ENCODE measurements around the gene PDE8B.

PDE8B gene

GRCh38 chr5:77409870-77410621 lies 199.6 kb downstream of the PDE8B start:
- in situ Hi-C loops (cut with HindIII; ENCODE audit: low pct_ligation_motif_present, low pct_unique_long_range_greater_than_20kb, low sequenced_read_pairs): no loop called here
- DNase-seq: no peak

- in situ Hi-C loops (cut with HindIII; ENCODE audit: low pct_ligation_motif_present, low pct_unique_long_range_greater_than_20kb, low sequenced_read_pairs): no loop called here
- no peak for DNase-seq
Observed at GRCh38 chr5:77413049-77413448, 202.6 kb downstream of the PDE8B start.

DNA sequence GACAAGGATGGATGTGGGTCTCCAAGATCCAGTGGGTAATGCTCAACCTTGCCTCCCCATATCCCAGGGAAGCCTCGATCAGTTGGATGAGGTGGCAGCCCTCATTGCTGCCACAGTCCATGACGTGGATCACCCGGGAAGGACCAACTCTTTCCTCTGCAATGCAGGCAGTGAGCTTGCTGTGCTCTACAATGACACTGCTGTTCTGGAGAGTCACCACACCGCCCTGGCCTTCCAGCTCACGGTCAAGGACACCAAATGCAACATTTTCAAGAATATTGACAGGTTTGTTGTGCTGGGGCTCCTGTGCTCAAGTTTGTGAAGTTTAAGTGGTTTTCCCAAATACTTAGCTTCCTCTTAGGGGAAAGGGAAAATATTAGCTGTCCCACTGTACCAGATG lies 207.7 kb downstream of the PDE8B start:
- in situ Hi-C loops (cut with HindIII; ENCODE audit: low pct_ligation_motif_present, low pct_unique_long_range_greater_than_20kb, low sequenced_read_pairs): no loop called here
- DNase-seq: no peak

GRCh38 chr5:77418601-77419581 lies 208.4 kb downstream of the PDE8B start:
- DNase-seq: no peak
- in situ Hi-C loops (cut with HindIII; ENCODE audit: low pct_ligation_motif_present, low pct_unique_long_range_greater_than_20kb, low sequenced_read_pairs): no loop called here

GRCh38 chr5:77419644-77420582 lies 209.4 kb downstream of the PDE8B start:
- in situ Hi-C loops (cut with HindIII; ENCODE audit: low pct_ligation_motif_present, low pct_unique_long_range_greater_than_20kb, low sequenced_read_pairs): no loop called here
- DNase-seq: no peak

- in situ Hi-C loops (cut with HindIII; ENCODE audit: low pct_ligation_motif_present, low pct_unique_long_range_greater_than_20kb, low sequenced_read_pairs): no loop called here
- no peak for DNase-seq
Observed at GRCh38 chr5:77420940-77421339, 210.5 kb downstream of the PDE8B start.

DNA sequence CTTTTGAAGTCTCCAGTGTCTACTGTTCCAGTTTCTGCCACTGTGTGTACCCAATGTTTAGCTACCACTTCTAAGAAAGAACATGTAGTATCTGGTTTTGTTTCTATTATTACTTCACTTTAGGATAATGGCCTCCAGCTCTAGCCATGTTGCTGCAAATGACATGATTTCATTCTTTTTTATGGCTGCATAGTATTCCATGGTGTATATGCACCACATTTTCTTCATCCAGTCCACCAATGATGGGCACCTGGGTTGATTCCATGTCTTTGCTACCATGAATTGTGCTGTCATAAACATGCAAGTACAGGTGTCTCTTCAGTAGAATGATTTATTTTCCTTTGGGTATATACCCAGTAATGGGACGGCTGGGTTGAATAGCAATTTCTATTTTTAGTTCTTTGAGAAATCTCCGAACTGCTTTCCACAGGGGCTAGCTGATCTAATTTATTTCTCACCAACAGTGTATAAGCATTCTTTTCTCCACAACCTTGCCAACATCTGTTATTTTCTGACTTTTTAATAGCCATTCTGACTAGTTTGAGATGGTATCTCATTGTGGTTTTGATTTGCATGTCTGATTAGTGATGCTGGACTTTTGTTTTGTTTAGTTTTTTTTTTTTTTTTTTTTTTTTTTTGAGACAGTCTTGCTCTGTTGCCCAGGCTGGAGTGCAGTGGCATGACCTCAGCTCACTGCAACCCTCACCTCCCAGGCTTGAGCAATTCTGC lies 212.7 kb downstream of the PDE8B start:
- DNase-seq: no peak
- in situ Hi-C loops (cut with HindIII; ENCODE audit: low pct_ligation_motif_present, low pct_unique_long_range_greater_than_20kb, low sequenced_read_pairs): no loop called here

DNA sequence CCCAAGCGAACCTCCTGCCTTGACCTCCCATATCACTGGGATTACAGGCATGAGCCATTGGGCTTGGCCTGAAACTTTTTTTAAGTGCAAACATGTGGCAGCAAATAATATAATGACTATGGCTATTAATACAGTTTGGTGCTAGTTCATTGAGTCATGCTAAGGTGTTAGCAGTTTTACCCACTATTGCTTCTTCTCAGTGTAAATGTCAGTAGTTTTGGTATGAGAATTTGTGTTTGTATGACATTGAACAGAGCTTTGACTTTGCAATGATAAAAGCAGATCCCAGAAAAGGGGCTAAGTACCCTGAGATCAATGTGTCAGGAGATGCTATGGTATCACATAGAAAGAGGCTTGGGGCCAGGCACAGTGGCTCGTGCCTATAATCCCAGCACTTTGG lies 214.4 kb downstream of the PDE8B start:
- DNase-seq: no peak
- in situ Hi-C loops (cut with HindIII; ENCODE audit: low pct_ligation_motif_present, low pct_unique_long_range_greater_than_20kb, low sequenced_read_pairs): no loop called here

DNA sequence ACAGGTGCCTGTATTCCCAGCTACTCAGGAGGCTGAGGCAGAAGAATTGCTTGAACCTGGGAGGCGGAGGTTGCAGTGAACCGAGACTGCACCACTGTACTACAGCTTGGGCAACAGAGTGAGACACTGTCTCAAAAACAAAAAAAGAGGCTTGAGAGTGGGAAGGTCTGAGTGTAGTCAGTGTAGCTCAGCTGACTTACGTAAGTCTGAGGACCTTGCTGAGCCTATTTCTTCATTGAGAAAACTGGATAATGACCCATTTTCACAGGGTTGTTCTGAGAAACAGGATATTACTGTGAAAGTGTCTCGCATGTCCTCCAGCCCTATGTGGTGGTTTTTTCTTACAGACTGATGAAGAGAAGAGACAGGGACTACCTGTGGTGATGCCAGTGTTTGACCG lies 214.9 kb downstream of the PDE8B start:
- DNase-seq: no peak
- in situ Hi-C loops (cut with HindIII; ENCODE audit: low pct_ligation_motif_present, low pct_unique_long_range_greater_than_20kb, low sequenced_read_pairs): no loop called here

DNA sequence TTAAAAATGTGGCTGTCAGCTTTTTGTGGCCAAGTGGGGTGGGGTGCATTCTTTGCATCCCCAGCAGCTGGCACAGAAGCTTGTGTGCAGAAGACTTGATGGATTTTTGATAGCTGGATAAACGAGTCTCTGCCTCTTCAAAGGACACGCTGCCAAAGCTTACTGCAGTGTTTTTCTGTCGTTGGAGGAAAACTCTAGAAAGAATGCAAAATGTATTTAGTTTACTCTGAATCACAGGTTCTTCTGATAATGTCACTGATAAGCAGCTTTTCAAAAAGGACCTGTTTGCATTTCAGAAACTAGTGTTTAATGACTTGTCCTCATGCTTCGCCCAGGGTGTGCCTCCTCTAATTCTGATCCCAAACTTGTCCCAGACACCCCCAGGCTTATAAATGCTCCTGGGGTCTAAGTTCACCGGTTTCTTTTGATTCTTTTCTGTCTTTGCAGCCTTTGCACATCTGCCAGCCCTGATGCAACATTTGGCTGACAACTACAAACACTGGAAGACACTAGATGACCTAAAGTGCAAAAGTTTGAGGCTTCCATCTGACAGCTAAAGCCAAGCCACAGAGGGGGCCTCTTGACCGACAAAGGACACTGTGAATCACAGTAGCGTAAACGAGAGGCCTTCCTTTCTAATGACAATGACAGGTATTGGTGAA lies 215.6 kb downstream of the PDE8B start:
- no peak for DNase-seq
- in situ Hi-C loops (cut with HindIII; ENCODE audit: low pct_ligation_motif_present, low pct_unique_long_range_greater_than_20kb, low sequenced_read_pairs): no loop called here

DNA sequence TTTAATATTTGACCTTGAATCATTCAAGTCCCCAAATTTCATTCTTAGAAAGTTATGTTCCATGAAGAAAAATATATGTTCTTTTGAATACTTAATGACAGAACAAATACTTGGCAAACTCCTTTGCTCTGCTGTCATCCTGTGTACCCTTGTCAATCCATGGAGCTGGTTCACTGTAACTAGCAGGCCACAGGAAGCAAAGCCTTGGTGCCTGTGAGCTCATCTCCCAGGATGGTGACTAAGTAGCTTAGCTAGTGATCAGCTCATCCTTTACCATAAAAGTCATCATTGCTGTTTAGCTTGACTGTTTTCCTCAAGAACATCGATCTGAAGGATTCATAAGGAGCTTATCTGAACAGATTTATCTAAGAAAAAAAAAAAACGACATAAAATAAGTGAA lies 216.2 kb downstream of the PDE8B start:
- in situ Hi-C loops (cut with HindIII; ENCODE audit: low pct_ligation_motif_present, low pct_unique_long_range_greater_than_20kb, low sequenced_read_pairs): no loop called here
- DNase-seq: no peak

GRCh38 chr5:77427998-77428397 lies 217.5 kb downstream of the PDE8B start:
- no peak for DNase-seq
- in situ Hi-C loops (cut with HindIII; ENCODE audit: low pct_ligation_motif_present, low pct_unique_long_range_greater_than_20kb, low sequenced_read_pairs): no loop called here

DNA sequence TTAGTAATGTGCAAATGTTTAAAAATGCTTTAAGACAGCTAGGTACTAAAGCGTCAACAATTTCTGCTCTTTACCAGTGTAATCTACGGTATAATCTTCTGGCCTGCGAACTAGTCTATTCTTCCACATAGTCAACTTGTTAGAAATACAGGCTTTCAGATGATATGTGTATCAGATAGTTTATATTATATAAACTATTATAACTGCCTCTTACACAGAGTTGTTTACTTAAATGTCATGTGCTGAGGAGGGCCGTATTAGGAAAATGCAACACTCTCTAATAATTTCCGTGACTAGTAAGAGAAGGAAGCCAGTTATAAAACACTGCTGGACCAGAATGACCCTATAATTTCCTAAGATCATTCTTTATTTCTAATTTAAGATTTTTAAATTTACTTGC lies 218.0 kb downstream of the PDE8B start:
- in situ Hi-C loops (cut with HindIII; ENCODE audit: low pct_ligation_motif_present, low pct_unique_long_range_greater_than_20kb, low sequenced_read_pairs): no loop called here
- no peak for DNase-seq

DNA sequence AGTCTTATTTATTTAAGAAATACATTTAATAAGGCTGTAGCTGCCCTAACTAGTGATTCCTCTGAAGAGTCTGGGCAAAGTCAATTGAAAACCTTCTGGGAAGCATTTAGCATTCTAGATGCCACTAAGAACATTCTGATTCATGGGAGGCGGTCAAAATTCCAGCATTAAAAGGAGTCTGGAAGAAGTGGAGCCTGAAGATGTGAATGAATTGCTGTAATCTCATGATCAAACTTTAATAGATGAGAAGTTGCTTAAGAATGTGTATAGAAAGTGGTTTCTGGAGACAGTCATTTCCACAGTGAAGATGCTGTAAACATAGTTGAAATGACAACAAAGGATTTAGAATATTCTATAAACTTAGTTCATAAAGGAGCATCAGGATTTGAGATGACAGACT lies 220.2 kb downstream of the PDE8B start:
- no peak for DNase-seq

DNA sequence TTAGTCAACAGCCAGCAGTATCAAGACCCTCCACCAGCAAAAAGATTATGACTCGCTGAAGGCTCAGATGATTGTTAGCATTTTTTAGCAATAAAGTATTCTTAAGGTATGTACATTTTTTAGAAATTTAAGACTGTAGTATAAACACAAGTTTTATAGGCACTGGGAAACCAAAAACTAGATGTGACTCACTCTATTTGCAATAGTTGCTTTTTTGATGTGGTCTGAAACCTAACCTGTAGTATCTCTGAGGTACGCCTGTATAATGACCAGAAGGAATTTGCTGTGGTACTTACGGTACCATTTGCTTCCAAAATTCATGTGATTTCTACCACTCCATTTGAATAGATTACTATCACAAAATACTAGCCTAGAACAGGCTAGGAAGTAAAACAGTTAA lies 220.8 kb downstream of the PDE8B start:
- no peak for DNase-seq
- in situ Hi-C loops (cut with HindIII; ENCODE audit: low pct_ligation_motif_present, low pct_unique_long_range_greater_than_20kb, low sequenced_read_pairs): no loop called here

More for the DNA sequence above, 220.2 kb downstream of the PDE8B start:
- in situ Hi-C loops (cut with HindIII; ENCODE audit: low pct_ligation_motif_present, low pct_unique_long_range_greater_than_20kb, low sequenced_read_pairs): no loop called here

- DNase-seq: no peak
- in situ Hi-C loops (cut with HindIII; ENCODE audit: low pct_ligation_motif_present, low pct_unique_long_range_greater_than_20kb, low sequenced_read_pairs): no loop called here
Observed at GRCh38 chr5:77431719-77432118, 221.2 kb downstream of the PDE8B start.

DNA sequence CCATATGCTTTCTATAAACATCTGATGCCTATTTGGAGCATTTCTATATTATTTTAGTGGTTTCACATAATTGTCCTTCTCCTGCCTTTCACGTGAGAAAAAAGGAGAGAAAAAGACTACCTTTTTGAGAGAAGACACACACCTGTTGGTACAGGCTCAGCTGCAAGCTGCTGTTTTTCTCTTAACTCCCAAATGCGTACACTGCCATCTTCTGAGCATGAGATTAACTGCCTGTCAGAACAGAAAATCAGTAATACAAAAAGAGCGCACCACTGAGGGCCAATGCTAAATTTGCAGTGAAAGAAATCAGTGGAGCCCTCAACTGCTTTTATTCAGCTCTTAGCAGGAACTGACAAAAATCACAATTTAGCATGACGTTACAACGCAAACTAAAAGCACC lies 226.7 kb downstream of the PDE8B start:
- in situ Hi-C loops (cut with HindIII; ENCODE audit: low pct_ligation_motif_present, low pct_unique_long_range_greater_than_20kb, low sequenced_read_pairs): no loop called here
- DNase-seq: no peak

DNA sequence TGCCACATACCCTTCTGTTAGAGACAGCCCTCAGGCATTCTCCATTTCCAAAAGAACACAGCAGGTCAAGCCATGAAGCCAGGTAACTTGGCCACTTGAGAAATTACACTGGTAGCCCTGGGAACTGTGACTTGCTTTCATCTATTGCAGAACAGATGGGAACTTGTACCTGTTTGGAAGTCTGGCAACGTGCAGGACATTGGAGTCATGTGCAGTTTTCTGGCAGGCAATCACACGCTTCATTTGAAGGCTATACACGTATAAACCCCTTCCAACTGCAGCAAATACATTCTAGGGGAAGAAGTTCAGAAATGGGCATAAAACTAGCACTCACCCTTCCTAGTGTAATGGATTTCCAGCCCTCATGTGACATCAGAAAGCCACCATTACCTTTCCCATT lies 227.6 kb downstream of the PDE8B start:
- DNase-seq: no peak
- in situ Hi-C loops (cut with HindIII; ENCODE audit: low pct_ligation_motif_present, low pct_unique_long_range_greater_than_20kb, low sequenced_read_pairs): no loop called here
